SH-SY5Y (cell line): ENCODE data around the gene PMVK.
A peak's percentile ranks its signal among the peaks of the same experiment; 100 is the strongest.

Experiments
- GATA2 ChIP-seq: IDR thresholded peaks from 2 replicates; pipeline ENCODE4 v1.6.1; 2011; ENCODE audit warnings: mild to moderate bottlenecking, low read depth, low read length
- GATA3 ChIP-seq: IDR thresholded peaks from 2 replicates; pipeline ENCODE4 v1.6.1; 2011; ENCODE audit warnings: low read depth, mild to moderate bottlenecking, low read length, moderate library complexity

Gene PMVK

DNA sequence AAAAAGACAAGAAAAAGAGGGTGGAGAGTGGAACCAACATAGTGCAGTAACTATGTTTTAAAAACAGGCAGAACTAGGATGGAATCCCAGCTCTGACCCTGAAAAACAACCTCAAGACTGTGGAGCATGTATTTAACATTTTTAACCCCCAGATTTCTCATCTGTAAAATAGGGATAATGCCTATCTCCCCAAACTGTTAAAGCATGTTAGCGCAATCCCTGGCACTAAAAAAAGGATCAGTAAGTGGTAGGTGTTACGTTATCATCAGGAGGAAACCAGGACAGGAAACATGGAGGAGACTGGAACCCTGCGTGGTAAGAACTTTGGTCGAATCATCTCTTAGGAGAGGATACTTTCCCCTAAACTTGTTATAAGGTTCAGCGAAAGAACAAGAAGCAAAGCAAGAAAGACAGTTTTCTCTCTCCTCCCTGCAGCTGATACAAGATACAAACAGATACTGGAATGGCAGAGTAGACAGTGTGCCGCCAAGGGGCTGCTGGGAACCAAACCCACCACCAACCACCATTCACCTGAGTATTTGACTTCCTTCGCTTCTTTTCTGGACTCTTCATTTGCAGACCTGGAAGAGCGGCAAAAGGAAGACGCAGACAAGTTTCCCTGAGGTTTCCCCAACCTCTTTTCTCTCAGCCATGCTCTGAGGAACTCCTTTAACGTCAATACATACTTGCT lies 24.1 kb upstream of the PMVK start:
- TF ChIP-seq GATA2 (no peak), GATA3 (no peak)

DNA sequence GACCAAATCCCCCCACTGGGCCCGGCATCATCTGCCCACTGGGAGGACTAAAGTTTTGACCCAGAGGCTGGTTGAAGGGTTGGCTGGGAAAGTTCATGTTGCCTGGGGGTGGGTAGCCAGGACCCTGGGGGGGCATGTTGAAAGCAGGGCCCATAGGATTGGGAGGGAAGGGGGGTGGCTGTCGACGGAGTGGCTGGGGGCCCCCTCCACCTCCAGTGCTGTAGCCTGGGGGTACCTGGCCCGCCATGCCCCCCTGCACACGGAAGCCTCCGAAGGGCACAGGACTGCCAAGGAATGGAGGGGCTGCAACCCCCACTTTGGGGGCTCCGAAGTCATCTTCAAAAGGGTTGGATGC lies 22.9 kb upstream of the PMVK start:
- no peak for TF ChIP-seq GATA3
- no peak for TF ChIP-seq GATA2

GRCh38 chr1:154958681-154959425 lies 22.3 kb upstream of the PMVK start:
- no peak for TF ChIP-seq GATA3
- no peak for TF ChIP-seq GATA2

DNA sequence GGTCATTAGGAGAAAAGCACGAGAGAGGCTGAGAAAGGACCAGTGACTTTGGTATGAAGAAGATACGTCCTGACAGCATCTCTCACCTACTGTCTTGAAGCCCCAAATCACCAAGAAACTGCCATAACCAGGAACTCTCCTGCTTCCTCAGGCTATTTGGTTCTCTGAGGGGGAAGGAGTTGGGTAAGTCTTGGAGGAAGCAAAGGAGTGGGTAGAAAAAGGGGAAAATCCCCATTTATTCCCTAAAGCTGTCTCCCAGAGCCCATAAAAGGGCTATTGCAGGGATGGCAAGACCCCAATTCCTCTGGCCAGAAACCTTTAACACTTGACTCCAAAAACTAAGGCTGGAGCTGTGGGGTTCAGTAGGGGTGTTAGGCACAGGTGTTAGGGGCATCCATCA lies 21.5 kb upstream of the PMVK start:
- TF ChIP-seq GATA3: no peak
- no peak for TF ChIP-seq GATA2

DNA sequence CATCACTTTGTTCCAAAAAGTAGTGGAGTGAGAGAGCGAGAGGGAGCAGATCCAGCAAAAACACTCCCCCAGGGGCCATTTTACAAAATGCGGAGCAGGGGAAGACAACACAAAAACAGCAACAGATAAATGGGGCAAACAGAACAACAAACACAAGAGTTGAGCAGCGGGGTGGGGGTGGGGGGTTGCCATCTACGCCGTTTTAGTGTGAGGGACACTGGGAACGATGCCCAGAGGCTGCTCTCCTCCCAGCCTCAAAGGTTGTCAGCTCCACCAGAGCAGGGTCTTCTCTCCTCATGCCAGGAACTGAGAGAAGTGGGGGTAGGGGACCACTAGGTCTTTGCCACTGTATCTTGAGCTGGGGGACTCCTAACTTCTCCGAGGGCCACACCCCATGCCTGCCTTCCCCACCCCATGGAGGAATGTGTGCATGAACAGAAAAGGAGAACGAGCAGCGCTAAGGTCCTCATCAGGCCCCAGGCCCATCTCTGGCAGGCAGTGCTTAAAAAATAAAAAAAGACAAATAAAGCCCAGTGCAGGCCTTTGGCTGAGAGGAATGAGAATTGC lies 20.7 kb upstream of the PMVK start:
- no peak for TF ChIP-seq GATA2
- no peak for TF ChIP-seq GATA3

DNA sequence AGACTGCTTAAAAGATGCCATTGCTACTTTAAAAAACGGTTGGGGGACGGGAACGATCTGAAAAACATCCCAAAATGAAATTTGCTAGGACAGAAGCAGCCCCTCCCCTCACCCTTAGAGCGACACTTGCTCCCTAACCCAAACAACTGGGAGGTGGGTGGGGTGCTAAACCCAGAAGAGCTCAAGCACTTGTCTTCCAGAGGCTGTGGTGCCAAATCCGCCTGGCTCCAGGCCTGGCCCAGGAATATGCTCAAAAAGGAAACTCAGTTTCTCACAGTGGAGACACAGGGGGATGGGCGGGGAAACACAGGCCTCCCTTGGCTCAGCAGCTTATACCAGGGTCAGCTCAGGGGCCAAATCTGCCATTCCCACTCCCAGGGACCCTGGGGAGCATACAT lies 20.0 kb upstream of the PMVK start:
- TF ChIP-seq GATA3 (no peak), GATA2 (no peak)

GRCh38 chr1:154955718-154956543 lies 19.4 kb upstream of the PMVK start, which contains the start of gene PBXIP1:
Gene PBXIP1, minus strand, starts transcription at chr1:154956099. Its CDS starts 2,378 bp downstream, at chr1:154953721.
- no peak for TF ChIP-seq GATA3
- TF ChIP-seq GATA2: no peak

- peak; percentile 56 for TF ChIP-seq GATA2
- TF ChIP-seq GATA3: no peak
Observed at GRCh38 chr1:154955039-154955717, 18.7 kb upstream of the PMVK start.

DNA sequence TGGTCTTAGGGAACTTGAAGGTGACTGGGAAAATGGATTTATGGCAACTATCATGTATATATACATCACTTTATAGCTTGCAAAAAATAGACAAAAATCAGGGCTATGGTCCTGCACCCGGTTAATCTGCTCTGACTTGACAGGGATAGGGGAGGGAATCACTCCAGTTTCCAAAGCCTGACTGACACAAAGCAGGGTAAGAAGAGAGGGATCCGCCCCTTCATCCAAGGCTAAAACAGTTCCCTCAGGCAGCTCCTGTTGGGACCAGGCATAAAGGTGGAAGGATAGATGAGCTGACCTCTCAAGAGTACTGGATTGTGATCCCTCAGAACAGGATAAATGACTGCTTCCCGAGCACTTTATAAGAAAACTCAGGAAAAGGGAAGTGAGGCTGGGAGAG lies 18.0 kb upstream of the PMVK start:
- TF ChIP-seq GATA2 (no peak), GATA3 (no peak)

DNA sequence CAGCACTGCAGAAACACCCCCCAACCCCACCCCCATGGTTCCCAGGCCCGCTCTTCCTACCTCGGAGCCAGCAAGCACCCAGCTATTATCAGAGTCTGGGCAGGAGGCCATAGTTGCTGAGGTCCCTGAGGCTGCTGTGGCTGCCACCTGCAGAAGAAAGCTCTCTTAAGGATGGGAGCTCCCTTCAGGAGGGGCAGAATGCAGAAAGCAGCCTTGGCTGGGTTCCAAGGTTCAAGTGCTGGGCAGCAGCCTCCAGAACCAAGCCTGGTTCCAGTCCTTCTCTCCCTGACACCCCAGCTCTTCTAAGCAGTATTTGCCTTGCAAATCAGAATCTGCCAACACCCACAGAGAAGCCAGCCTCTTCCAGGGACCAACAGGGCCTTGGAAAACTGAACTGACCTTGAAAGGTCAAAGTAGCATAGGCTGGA lies 17.1 kb upstream of the PMVK start:
- no peak for TF ChIP-seq GATA3
- TF ChIP-seq GATA2: no peak

- no peak for TF ChIP-seq GATA3
- TF ChIP-seq GATA2: no peak
Observed at GRCh38 chr1:154952664-154953063, 16.1 kb upstream of the PMVK start.

- TF ChIP-seq GATA2: no peak
- TF ChIP-seq GATA3: no peak
Observed at GRCh38 chr1:154951901-154952657, 15.6 kb upstream of the PMVK start.

DNA sequence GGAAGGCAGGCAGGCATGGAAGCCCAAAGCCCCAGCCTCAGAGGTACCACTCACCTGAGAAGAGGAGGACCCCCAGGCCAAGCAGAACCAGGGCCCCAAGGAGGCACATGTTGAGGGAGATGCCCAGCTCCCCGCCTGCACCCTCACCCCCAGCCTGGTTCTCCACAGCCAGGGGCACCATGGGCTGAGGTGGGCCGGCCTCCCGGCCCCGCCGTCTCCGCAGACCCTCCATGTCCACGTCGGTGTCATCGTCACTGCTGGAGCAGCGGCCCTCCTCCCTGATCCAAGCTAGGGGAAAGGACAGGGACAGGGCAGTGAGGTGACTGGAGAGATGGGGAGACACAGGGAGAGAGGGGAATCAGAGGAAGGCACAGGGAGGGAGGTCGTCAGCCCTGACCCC lies 11.6 kb upstream of the PMVK start:
- TF ChIP-seq GATA2 (no peak), GATA3 (no peak)
